ENCODE data around the gene VPS29. TPM values are rescaled to one million over a fixed set of nuclear protein-coding genes. Genes with fewer than 3 reads are reported as not detected.

Gene VPS29
- total and polyA plus RNA-seq, 9 of the 15 experiments (the other 6 are each of a cell fraction or from before 2014, with no cell fraction given): 85.8 to 638 (median 272) TPM

GRCh38 chr12:110498984-110499706 is 2.8 kb downstream of the VPS29 start (continued):
- TF ChIP-seq CTCFL (IDR thresholded peaks at IDR 0.05; ENCODE audit: borderline replicate concordance, insufficient read depth, low read depth, low read length, poor library complexity, severe bottlenecking) (no peak), SP2 (IDR thresholded peaks at IDR 0.05; ENCODE audit: extremely low read depth, low read depth, low read length, poor library complexity, severe bottlenecking) (no peak), PYGO2 (tag; IDR thresholded peaks at IDR 0.05) (no peak), ELK1 (CRISPR knock-in tag; IDR thresholded peaks at IDR 0.05) (no peak), CSDE1 (IDR thresholded peaks at IDR 0.05) (no peak), SPI1 (IDR thresholded peaks at IDR 0.05; ENCODE audit: borderline replicate concordance, low read depth, low read length) (no peak), ZNF184 (CRISPR knock-in tag; IDR thresholded peaks at IDR 0.05) (no peak), ATF1 (CRISPR knock-in tag; IDR thresholded peaks at IDR 0.05) (no peak), ATF1 (tag; IDR thresholded peaks at IDR 0.05) (no peak), ATF3 (IDR thresholded peaks at IDR 0.05) (0 out of 2 replicates have a peak, but pooled peaks have one; percentile 21), ATF3 (CRISPR knock-in tag; conservative IDR thresholded peaks at IDR 0.05) (no peak), ZNF609 (CRISPR knock-in tag; IDR thresholded peaks at IDR 0.05; ENCODE audit: borderline replicate concordance) (no peak), CREB3 (tag; conservative IDR thresholded peaks at IDR 0.05; ENCODE audit: low read depth) (0 out of 2 replicates have a peak, but pooled peaks have one; percentile 27), HLTF (IDR thresholded peaks at IDR 0.05) (0 out of 2 replicates have a peak, but pooled peaks have one; percentile 41), LARP7 (IDR thresholded peaks at IDR 0.05) (0 out of 2 replicates have a peak, but pooled peaks have one; percentile 32), NR1H2 (CRISPR knock-in tag; IDR thresholded peaks at IDR 0.05) (no peak), MIER1 (IDR thresholded peaks at IDR 0.05; ENCODE audit: low read depth) (no peak)

Measured in K562 (cell line).